Measurements from ENCODE around the gene LIMCH1. TPM values are rescaled to one million over a fixed set of nuclear protein-coding genes. Genes with fewer than 3 reads are reported as not detected.
A peak's percentile ranks its signal among the peaks of the same experiment; 100 is the strongest.

The LIMCH1 gene
- total and polyA plus RNA-seq, 2 of the 8 experiments (the other 6 are each of a cell fraction or from before 2014, with no cell fraction given), result 2.7 to 3.0 TPM

- FAIRE-seq (no peak), DNase-seq (ENCODE audit: low read depth in 1 of 2, low spot score in 2 of 2) (no peak)
- no peak overlapping the region for H2BK120ac ChIP-seq (replicated peaks; ENCODE audit: low read depth, low read length)
- H4K5ac ChIP-seq (ENCODE audit: insufficient read length, low read depth, low read length), result no peak overlapping the region
- no peak overlapping the region for H3K4me2 ChIP-seq (ENCODE audit: insufficient read depth in 1 of 2, low read depth in 2 of 2, low read length in 2 of 2)
- no peak overlapping the region for H3K4me3 ChIP-seq (ENCODE audit: extremely low read depth in 1 of 4, insufficient read depth in 2 of 4, low read depth in 3 of 4, low read length in 4 of 4)
- WGBS, 2 experiments (ENCODE audit: extremely low coverage in 1 of 2, insufficient coverage in 1 of 2, insufficient read length in 1 of 2, insufficient replicate concordance in 2 of 2, low coverage in 1 of 2, low lambda C conversion rate in 2 of 2, missing lambda C conversion rate in 1 of 2), result 91% methylated on average over 5 of the region's 5 CpGs; no CpG with 5 or more reads in 1 of the 2 experiments
- H2BK5ac ChIP-seq (ENCODE audit: low read depth, low read length), result no peak overlapping the region
- H3K4ac ChIP-seq (replicated peaks; ENCODE audit: insufficient read length, low read depth, low read length), result no peak overlapping the region
- H4K91ac ChIP-seq (replicated peaks; ENCODE audit: insufficient read length, low read length), result no peak overlapping the region
- no peaks in the 10 kb centered on the region for H3K27me3 ChIP-seq (replicated peaks in 1 of 4; ENCODE audit: control insufficient read depth in 3 of 4, extremely low read depth in 1 of 4, insufficient read depth in 3 of 4, low read length in 3 of 4)
- ChIA-PET POLR2A (ENCODE audit: partially characterized antibody) (no interaction called here), CTCF (ENCODE audit: partially characterized antibody) (interaction anchor here (0.6 to 0.7 kb wide), 2 partner anchors 247 to 447 kb away, joined by 3 read pairs; no protein-coding TSS in a partner anchor)
- no peak overlapping the region for H3K23ac ChIP-seq (ENCODE audit: insufficient read length)
- H2AK5ac ChIP-seq (ENCODE audit: low read depth, low read length), result no peak overlapping the region
- no peak overlapping the region for H2BK12ac ChIP-seq (ENCODE audit: low read depth, low read length)
- no peak overlapping the region for H3K18ac ChIP-seq (ENCODE audit: extremely low read depth, low read length)
- no peaks in the 10 kb centered on the region for H3K9me3 ChIP-seq (ENCODE audit: insufficient read depth in 2 of 2, low read depth in 1 of 2, low read length in 1 of 2)
- H3K23me2 ChIP-seq (ENCODE audit: low read depth, low read length), result peaks cover 2% of the 10 kb centered on the region; the same call in 1 of the 2 replicates
- no peaks in the 10 kb centered on the region for H3K79me1 ChIP-seq (ENCODE audit: low read depth, low read length)
- H3K56ac ChIP-seq (replicated peaks; ENCODE audit: insufficient read length, low read depth, low read length), result no peak overlapping the region
- H3K27ac ChIP-seq (ENCODE audit: low read depth, low read length), result no peak overlapping the region
- no peak overlapping the region for H2AFZ ChIP-seq (ENCODE audit: low read length)
- no peak overlapping the region for H4K8ac ChIP-seq (ENCODE audit: extremely low read depth, insufficient read depth, low read length)
- H3K4me1 ChIP-seq (replicated peaks in 1 of 4; ENCODE audit: control insufficient read depth in 3 of 4, insufficient read depth in 4 of 4, low read length in 3 of 4), result 0 out of 7 replicates have a peak, but pooled peaks cover 0 to 3% (median 0%) of the 10 kb centered on the region in 4 experiments
- H3K9ac ChIP-seq (replicated peaks in 1 of 4; ENCODE audit: extremely low read depth in 1 of 4, low read depth in 3 of 4, low read length in 3 of 4), result no peak overlapping the region
- H4K20me1 ChIP-seq (replicated peaks in 1 of 2; ENCODE audit: control insufficient read depth in 1 of 2, insufficient read depth in 2 of 2, low read length in 2 of 2), result no peaks in the 10 kb centered on the region
- no peak overlapping the region for H3K14ac ChIP-seq (ENCODE audit: insufficient read length)
- H3K79me2 ChIP-seq (ENCODE audit: control insufficient read depth in 1 of 2, insufficient read depth in 2 of 2, low read length in 2 of 2), result no peaks in the 10 kb centered on the region
- TF ChIP-seq, protein P1, sequence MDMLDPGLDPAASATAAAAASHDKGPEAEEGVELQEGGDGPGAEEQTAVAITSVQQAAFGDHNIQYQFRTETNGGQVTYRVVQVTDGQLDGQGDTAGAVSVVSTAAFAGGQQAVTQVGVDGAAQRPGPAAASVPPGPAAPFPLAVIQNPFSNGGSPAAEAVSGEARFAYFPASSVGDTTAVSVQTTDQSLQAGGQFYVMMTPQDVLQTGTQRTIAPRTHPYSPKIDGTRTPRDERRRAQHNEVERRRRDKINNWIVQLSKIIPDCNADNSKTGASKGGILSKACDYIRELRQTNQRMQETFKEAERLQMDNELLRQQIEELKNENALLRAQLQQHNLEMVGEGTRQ (IDR thresholded peaks at IDR 0.05; ENCODE audit: low read length), result no peak
- TF ChIP-seq NRF1 (IDR thresholded peaks at IDR 0.05; ENCODE audit: low read depth, low read length), result no peak
- TF ChIP-seq MAX (IDR thresholded peaks at IDR 0.05), result no peak
- TF ChIP-seq TBP (IDR thresholded peaks at IDR 0.05; ENCODE audit: low read depth, low read length), result no peak
- no peak for TF ChIP-seq SAP30 (IDR thresholded peaks at IDR 0.05; ENCODE audit: insufficient read depth, insufficient replicate concordance, low read length)
- no peaks in the 10 kb centered on the region for H3K36me3 ChIP-seq (ENCODE audit: control insufficient read depth in 2 of 4, insufficient read depth in 4 of 4, low read length in 3 of 4)
- H2BK20ac ChIP-seq (ENCODE audit: low read length), result no peak overlapping the region
- peak overlapping the region; percentile 77; the same call in 1 of the 2 replicates for H2BK15ac ChIP-seq (ENCODE audit: low read length)
These were observed 7.2 kb upstream of the LIMCH1 start for GRCh38 chr4:41530741-41531140.
